Suprapubic skin (tissue), 4 donors: Measurements from ENCODE around the gene CORO1C. TPM values are rescaled to one million over a fixed set of nuclear protein-coding genes. Genes with fewer than 3 reads are reported as not detected.
A peak's percentile ranks its signal among the peaks of the same experiment; 100 is the strongest.

ENCODE experiments used
- DNase-seq, 2 donors: peaks; one replicate each; pipeline ENCODE4 v3.0.0-alpha.2; 2019; ENCODE audit warnings: low spot score in 2 of 2
- H3K27ac ChIP-seq: fragments of 200-600 bp; sonication (generic); one replicate; pipeline ENCODE4 v1.5.1; 2019
- H3K27me3 ChIP-seq: fragments of 200-600 bp; sonication (generic); one replicate; pipeline ENCODE4 v1.5.1; 2019
- H3K36me3 ChIP-seq: fragments of 200-600 bp; sonication (generic); one replicate; pipeline ENCODE4 v1.5.1; 2019
- H3K4me1 ChIP-seq: fragments of 200-600 bp; sonication (generic); one replicate; pipeline ENCODE4 v1.5.1; 2019
- H3K4me3 ChIP-seq: fragments of 200-600 bp; sonication (generic); one replicate; pipeline ENCODE4 v1.5.1; 2019; ENCODE audit warnings: mild to moderate bottlenecking
- H3K9me3 ChIP-seq: fragments of 200-600 bp; sonication (generic); one replicate; pipeline ENCODE4 v1.5.1; 2019
- CTCF ChIP-seq, 2 donors: fragments of 200-600 bp in 1 of 2; fragments of 450-650 bp in 1 of 2; sonication (generic) in 1 of 2; IDR thresholded peaks; one replicate each; pipeline ENCODE4 v1.5.1; 2016 to 2019; ENCODE audit warnings: antibody characterized with exemption in 2 of 2, mild to moderate bottlenecking in 1 of 2, moderate library complexity in 1 of 2
- EP300 ChIP-seq: sonication (generic); formaldehyde crosslinking; IDR thresholded peaks from one replicate; pipeline ENCODE4 v1.6.1; 2017; ENCODE audit warnings: antibody characterized with exemption
- POLR2A ChIP-seq, 2 donors: fragments of 450-650 bp; IDR thresholded peaks; one replicate each; pipeline ENCODE4 v1.6.1; 2017; ENCODE audit warnings: antibody characterized with exemption in 2 of 2, mild to moderate bottlenecking in 2 of 2, moderate library complexity in 2 of 2
- POLR2AphosphoS5 ChIP-seq, 3 donors: sonication (generic); formaldehyde crosslinking; IDR thresholded peaks; one replicate each; pipeline ENCODE4 v1.6.1; 2017; ENCODE audit warnings: antibody characterized with exemption in 3 of 3
- WGBS: methylation state at CpG from one replicate; pipeline ENCODE4 v1.1.5; 2018; 5-methylcytosine and 5-hydroxymethylcytosine counted together
- total RNA-seq, 4 donors: library from RNA; depleted of rRNA; stranded (reverse); fragments of >200 nt; gene quantifications; one replicate each; pipeline ENCODE4 v1.1.0, GENCODE V29; 2016

Gene CORO1C
- total RNA-seq, 4 donors from 2014 or later: 117 to 175 (median 142) TPM

GRCh38 chr12:108623577-108623976 lies 107.7 kb downstream of the CORO1C start:
- Histone ChIP-seq H3K4me3 (no peak overlapping the region), H3K27ac (no peak overlapping the region), H3K36me3 (no peaks in the 10 kb centered on the region), H3K4me1 (peaks cover 13% of the 10 kb centered on the region), H3K27me3 (no peaks in the 10 kb centered on the region), H3K9me3 (no peaks in the 10 kb centered on the region)
- no peak for TF ChIP-seq POLR2AphosphoS5 (IDR thresholded peaks at IDR 0.05)
- TF ChIP-seq POLR2A (IDR thresholded peaks at IDR 0.05): no peak
- no peak for TF ChIP-seq CTCF (IDR thresholded peaks at IDR 0.05)
- no peak for TF ChIP-seq EP300
- WGBS: 85% methylated on average over 6 of the region's 8 CpGs
- no peak for DNase-seq

DNA sequence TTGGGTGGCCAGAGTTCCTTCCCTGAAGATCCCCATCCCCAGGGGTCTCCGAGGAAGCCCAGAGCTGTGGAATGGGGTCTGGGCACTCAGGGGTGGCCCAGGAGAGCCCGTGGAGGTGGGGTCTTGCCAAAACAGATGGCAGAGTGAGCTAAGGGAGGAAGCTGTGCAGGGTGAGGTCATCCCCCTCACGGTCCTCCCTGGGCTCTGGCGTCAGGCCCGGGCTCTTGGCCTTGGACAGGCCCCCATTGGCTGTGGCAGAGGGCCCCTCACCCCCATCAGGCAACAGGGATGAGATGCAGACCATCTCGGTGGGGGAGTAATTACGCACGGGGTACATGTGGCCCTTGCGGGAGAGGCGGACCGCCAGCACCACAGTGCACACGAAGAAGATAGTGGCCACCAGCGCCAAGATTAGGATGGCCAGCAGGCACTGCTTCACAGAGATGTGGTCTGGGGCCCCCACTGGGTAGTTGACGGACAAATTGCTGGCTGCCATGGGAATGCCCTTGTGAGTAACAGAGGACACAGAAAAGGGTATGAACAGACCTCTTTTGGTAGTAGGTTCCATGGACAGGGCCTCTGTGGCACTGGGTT lies 108.3 kb downstream of the CORO1C start:
- Histone ChIP-seq H3K4me3 (no peak overlapping the region), H3K36me3 (no peaks in the 10 kb centered on the region), H3K27me3 (no peaks in the 10 kb centered on the region), H3K4me1 (peaks cover 10% of the 10 kb centered on the region), H3K9me3 (no peaks in the 10 kb centered on the region), H3K27ac (no peak overlapping the region)
- no peak for DNase-seq
- 88% methylated on average over 11 of the region's 14 CpGs for WGBS
- TF ChIP-seq POLR2A (IDR thresholded peaks at IDR 0.05) (no peak), POLR2AphosphoS5 (IDR thresholded peaks at IDR 0.05) (no peak), EP300 (no peak), CTCF (IDR thresholded peaks at IDR 0.05) (no peak)

- WGBS: 55% methylated on average over 4 of the region's 4 CpGs
These were observed 108.9 kb downstream of the CORO1C start for GRCh38 chr12:108622421-108622820.

DNA sequence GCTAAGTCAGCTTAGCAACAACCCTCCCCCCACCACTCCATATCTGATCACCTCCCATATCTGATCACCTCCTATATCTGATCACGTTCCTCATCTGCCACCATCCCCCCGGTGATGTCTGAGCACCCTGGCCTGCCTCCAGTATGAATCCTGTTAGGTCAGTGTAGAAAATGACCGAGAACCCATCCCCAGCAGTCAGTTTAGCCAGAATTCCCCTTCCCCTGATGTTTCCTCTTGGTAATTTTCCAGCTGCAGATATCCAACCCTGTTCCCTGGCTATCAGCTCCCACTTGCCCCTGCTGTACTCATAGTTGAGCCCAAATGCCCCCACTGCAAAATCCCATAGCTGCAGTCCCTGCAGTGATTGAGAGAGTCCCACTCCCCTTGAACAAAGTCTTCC lies 110.2 kb downstream of the CORO1C start:
- no peak overlapping the region for H3K27ac ChIP-seq
- H3K9me3 ChIP-seq: no peaks in the 10 kb centered on the region

More at GRCh38 chr12:108622421-108622820, 108.9 kb downstream of the CORO1C start:
- peaks cover 8% of the 10 kb centered on the region for H3K4me1 ChIP-seq
- H3K36me3 ChIP-seq: no peaks in the 10 kb centered on the region
- no peaks in the 10 kb centered on the region for H3K9me3 ChIP-seq
- H3K27me3 ChIP-seq: no peaks in the 10 kb centered on the region
- no peak overlapping the region for H3K4me3 ChIP-seq
- no peak for DNase-seq
- no peak for TF ChIP-seq CTCF (IDR thresholded peaks at IDR 0.05)
- TF ChIP-seq EP300: no peak
- TF ChIP-seq POLR2A (IDR thresholded peaks at IDR 0.05): no peak
- no peak for TF ChIP-seq POLR2AphosphoS5 (IDR thresholded peaks at IDR 0.05)
- peak overlapping the region; percentile 51 for H3K27ac ChIP-seq

More for the DNA sequence above, 110.2 kb downstream of the CORO1C start:
- TF ChIP-seq EP300: no peak
- TF ChIP-seq CTCF (IDR thresholded peaks at IDR 0.05): no peak
- TF ChIP-seq POLR2A (IDR thresholded peaks at IDR 0.05): no peak
- TF ChIP-seq POLR2AphosphoS5 (IDR thresholded peaks at IDR 0.05): no peak
- H3K4me1 ChIP-seq: peaks cover 7% of the 10 kb centered on the region
- H3K4me3 ChIP-seq: no peak overlapping the region
- DNase-seq: no peak
- WGBS: 89% methylated on average over 3 of the region's 3 CpGs
- H3K27me3 ChIP-seq: no peaks in the 10 kb centered on the region
- no peaks in the 10 kb centered on the region for H3K36me3 ChIP-seq
